ENCODE results near the gene TRUB2. TPM values are rescaled to one million over a fixed set of nuclear protein-coding genes. Genes with fewer than 3 reads are reported as not detected.
"Not testable (repeated sequence)": the region's sequence is repeated elsewhere in the genome, so short reads cannot be mapped to it uniquely, and the experiment has no call there.

The TRUB2 gene
- total RNA-seq, 1 donor from 2014 or later, result 27.8 TPM

DNA sequence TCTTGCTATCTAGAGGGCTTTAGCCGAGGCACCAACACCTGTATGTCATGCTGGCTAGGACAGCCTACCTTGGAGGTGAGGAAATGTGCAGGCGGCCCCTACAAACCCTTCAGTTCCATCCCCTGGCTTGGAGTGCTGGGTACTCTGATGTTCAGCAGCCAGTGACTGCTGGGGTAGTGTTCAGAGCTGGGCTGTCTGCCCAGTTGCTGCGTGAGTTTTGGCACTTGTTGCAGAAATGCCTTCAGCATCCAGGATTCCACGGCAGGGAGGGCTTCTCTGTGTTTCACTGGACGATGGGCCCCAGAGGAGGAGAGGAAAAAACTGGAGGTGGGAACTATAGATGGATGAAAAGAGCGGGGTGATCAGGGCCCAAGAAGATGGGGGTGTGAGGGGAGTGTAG, 35.8 kb downstream of the TRUB2 start:
- peaks cover 13% of the 10 kb centered on the region for H3K36me3 Mint-ChIP-seq
- H3K4me3 Mint-ChIP-seq, result no peak overlapping the region
- H3K4me1 Mint-ChIP-seq, result no peaks in the 10 kb centered on the region
- H3K27ac Mint-ChIP-seq, result no peak overlapping the region
- H3K27me3 Mint-ChIP-seq (ENCODE audit: low read depth), result no peaks in the 10 kb centered on the region
- TF ChIP-seq, protein P1, sequence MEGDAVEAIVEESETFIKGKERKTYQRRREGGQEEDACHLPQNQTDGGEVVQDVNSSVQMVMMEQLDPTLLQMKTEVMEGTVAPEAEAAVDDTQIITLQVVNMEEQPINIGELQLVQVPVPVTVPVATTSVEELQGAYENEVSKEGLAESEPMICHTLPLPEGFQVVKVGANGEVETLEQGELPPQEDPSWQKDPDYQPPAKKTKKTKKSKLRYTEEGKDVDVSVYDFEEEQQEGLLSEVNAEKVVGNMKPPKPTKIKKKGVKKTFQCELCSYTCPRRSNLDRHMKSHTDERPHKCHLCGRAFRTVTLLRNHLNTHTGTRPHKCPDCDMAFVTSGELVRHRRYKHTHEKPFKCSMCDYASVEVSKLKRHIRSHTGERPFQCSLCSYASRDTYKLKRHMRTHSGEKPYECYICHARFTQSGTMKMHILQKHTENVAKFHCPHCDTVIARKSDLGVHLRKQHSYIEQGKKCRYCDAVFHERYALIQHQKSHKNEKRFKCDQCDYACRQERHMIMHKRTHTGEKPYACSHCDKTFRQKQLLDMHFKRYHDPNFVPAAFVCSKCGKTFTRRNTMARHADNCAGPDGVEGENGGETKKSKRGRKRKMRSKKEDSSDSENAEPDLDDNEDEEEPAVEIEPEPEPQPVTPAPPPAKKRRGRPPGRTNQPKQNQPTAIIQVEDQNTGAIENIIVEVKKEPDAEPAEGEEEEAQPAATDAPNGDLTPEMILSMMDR (IDR thresholded peaks at IDR 0.05; ENCODE audit: unreplicated experiment), result no peak
- no peaks in the 10 kb centered on the region for H3K9me3 Mint-ChIP-seq
- DNase-seq (ENCODE audit: low spot score in 2 of 2, unreplicated experiment in 2 of 2), result no peak

DNA sequence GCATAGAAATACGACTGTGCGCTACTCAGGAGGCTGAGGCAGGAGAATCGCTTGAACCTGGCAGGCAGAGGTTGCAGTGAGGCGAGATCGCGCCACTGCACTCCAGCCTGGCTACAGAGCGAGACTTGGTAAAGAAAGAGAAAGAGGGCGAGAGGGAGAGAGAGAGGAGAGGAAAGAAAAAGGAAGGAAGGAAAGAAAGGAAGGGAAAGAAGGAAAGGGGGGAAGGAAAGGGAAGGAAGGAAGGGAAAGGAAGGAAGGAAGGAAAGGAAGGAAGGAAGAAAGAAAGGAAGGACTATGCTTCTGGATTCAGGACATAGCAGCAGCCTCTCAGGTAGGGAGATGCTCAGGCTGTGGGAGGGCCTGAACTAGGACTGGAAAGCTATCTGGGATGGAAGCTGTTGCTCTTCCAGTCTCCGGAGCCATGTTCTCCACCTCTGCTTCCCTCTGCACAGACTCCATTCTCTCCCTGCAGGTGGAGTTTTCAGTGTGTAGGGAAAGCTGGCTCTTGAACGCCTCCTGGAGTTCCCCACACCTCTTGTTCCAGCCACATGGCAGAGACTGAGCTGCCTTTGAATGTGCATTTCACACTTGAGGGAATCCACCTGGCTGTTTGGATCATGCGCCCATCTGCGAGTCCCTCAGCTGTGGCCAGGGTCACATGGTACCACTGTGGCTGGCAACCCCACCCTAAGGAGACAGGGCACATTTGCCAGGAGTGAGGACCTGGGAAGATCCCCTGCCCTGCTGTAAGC, 37.0 kb downstream of the TRUB2 start:
- H3K27ac Mint-ChIP-seq, result no peak overlapping the region
- H3K27me3 Mint-ChIP-seq (ENCODE audit: low read depth), result no peaks in the 10 kb centered on the region
- no peaks in the 10 kb centered on the region for H3K9me3 Mint-ChIP-seq
- H3K4me3 Mint-ChIP-seq, result no peak overlapping the region
- TF ChIP-seq, protein P1 (IDR thresholded peaks at IDR 0.05; ENCODE audit: unreplicated experiment), result no peak
- peaks cover 15% of the 10 kb centered on the region for H3K36me3 Mint-ChIP-seq
- DNase-seq (ENCODE audit: low spot score in 2 of 2, unreplicated experiment in 2 of 2), result no peak
- H3K4me1 Mint-ChIP-seq, result peaks cover 2% of the 10 kb centered on the region

DNA sequence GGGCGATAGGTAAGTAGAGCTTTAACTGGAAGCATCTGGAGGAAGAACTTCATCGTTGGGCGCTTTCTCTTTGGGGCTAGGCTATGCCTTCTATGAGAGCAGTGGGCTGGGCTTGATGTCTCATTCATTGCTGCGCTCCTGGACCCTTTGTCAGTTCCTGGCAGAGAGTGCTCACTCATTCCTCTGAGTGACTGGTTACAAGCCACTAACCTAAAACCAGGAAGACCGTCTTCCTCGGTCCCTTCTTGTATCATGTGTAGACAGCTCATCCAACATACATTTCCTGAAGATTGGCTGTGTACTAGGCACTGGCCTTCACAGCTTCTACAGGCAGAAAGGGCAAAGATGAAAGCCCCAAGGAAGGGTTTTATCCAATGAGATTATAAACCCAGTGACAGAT, 39.7 kb downstream of the TRUB2 start:
- Mint-ChIP-seq H3K27ac (no peak overlapping the region), H3K36me3 (peaks cover 6% of the 10 kb centered on the region), H3K4me3 (no peak overlapping the region), H3K4me1 (peaks cover 22% of the 10 kb centered on the region), H3K9me3 (no peaks in the 10 kb centered on the region), H3K27me3 (ENCODE audit: low read depth) (no peaks in the 10 kb centered on the region)
- TF ChIP-seq, protein P1 (IDR thresholded peaks at IDR 0.05; ENCODE audit: unreplicated experiment), result no peak
- no peak for DNase-seq (ENCODE audit: low spot score in 2 of 2, unreplicated experiment in 2 of 2)

DNA sequence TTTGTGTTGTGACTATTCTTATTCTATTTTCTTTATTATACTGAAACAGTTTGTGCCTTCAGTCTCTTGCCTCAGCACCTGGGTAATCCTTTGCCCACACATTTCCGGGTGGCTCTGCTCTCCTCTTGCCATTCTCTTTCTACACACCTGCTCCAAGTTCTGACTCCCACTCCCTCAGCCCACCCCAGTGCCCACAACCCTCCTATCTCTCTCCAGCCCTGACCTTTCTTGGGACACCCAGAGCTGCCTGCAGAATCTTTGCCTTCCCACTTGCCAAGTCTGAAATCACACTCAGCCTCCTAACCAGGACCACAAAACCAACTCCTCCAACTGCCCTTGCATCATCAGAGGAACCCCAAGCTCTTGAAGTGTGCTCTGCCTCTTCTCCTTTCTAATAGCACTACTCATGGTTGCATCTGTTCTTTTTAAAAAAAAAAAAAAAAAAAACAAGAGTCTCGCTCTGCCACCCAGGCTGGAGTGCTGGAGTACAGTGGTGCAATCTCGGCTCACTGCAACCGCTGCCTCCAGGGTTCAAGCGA, 42.1 kb downstream of the TRUB2 start:
- peaks cover 33% of the 10 kb centered on the region for H3K4me1 Mint-ChIP-seq
- TF ChIP-seq, protein P1 (IDR thresholded peaks at IDR 0.05; ENCODE audit: unreplicated experiment), result no peak
- no peak for DNase-seq (ENCODE audit: low spot score in 2 of 2, unreplicated experiment in 2 of 2)
- H3K27me3 Mint-ChIP-seq (ENCODE audit: low read depth), result no peaks in the 10 kb centered on the region
- H3K9me3 Mint-ChIP-seq, result no peaks in the 10 kb centered on the region
- no peak overlapping the region for H3K4me3 Mint-ChIP-seq
- H3K27ac Mint-ChIP-seq, result peak overlapping the region; percentile 62
- H3K36me3 Mint-ChIP-seq, result peaks cover 2% of the 10 kb centered on the region

DNA sequence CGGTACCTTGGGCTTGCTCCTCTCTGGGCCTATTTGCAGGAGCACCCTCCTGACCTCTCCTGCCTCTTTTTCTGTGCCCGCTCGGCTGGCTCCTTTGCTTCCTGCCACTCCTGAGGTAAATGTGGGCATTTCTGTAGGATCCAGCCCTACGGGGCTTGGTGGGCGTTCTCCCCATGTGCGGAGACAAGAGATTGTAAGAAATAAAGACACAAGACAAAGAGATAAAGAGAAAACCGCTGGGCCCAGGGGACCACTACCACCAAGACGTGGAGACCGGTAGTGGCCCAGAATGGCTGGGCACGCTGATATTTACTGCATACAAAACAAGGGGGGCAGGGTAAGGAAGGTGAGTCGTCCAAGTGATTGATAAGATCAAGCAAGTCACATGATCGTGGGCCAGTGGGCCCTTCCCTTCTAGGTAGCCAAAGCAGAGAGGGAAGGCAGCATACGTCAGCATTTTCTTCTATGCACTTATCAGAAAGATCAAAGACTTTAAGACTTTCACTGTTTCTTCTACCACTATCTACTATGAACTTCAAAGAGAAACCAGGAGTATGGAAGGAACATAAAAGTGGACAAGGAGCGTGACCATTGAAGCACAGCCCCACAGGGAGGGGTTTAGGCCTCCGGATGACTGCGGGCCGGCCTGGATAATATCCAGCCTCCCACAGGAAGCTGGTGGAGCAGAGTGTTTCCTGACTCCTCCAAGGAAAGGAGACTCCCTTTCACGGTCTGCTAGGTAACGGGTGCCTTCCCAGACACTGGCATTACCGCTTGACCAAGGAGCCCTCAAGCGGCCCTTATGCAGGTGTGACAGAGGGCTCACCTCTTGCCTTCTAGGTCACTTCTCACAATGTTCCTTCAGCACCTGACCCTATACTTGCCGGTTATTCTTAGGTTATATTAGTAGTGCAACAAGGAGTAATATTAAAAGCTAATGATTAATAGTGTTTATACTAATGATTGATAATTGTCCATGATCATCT, 42.9 kb downstream of the TRUB2 start:
- Mint-ChIP-seq H3K27ac (peak overlapping the region; percentile 90), H3K4me3 (peak overlapping the region; percentile 14), H3K4me1 (peaks cover 40% of the 10 kb centered on the region)
- H3K27me3 Mint-ChIP-seq (ENCODE audit: low read depth); H3K9me3 Mint-ChIP-seq; DNase-seq (ENCODE audit: low spot score in 2 of 2, unreplicated experiment in 2 of 2); H3K36me3 Mint-ChIP-seq: not testable (repeated sequence)

Measured in mesothelial cell of epicardium (in vitro differentiated cells).